ENCODE data around the gene FFAR1. TPM values are rescaled to one million over a fixed set of nuclear protein-coding genes. Genes with fewer than 3 reads are reported as not detected.

FFAR1 gene
- total and polyA plus RNA-seq, 11 donors, result not detected

DNA sequence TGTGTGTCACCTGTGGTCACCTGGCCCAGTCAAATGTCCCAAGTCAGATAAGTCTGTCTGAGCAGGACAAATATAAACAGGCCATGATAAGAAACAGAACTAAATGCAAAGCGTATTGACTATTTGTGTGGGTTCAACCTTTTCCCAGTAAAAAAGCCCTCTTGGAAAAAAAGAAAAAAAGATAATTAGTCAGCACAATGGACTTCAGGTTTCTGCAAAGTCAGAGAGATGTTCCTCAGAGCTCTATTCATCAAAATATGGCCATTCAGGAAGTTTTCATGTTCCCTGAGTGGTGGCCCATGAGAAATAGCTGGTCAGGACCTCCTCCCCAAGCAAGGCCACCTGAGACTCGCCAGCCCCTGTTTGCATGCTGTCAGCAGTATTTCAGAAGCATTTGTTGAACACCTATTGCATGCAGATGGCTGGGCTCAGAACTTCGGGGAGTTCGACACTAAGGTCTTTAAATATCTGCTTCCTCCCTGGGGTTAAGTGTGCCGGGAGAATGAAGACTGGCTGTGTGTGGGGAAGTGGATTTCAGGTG lies 13.2 kb downstream of the FFAR1 start:
- Histone ChIP-seq H3K9me3 (no peaks in the 10 kb centered on the region), H3K4me1 (peaks cover 0 to 11% (median 3%) of the 10 kb centered on the region in 12 donors), H3K27ac (no peak overlapping the region), H3K36me3 (no peaks in the 10 kb centered on the region), H3K27me3 (peaks cover 0 to 5% (median 0%) of the 10 kb centered on the region in 9 donors), H3K4me3 (no peak overlapping the region)
- intact Hi-C loops (cut with DNase I), result no loop called here
- TF ChIP-seq CTCF (IDR thresholded peaks at IDR 0.05), result no peak
- no peak for TF ChIP-seq POLR2A (IDR thresholded peaks at IDR 0.05)
- ATAC-seq (no peak), DNase-seq (no peak)
- WGBS, 4 donors, result 37 to 60% (median 50%) methylated on average over 5 of the region's 5 CpGs

- Histone ChIP-seq H3K4me3 (no peak overlapping the region), H3K27ac (no peak overlapping the region), H3K4me1 (peaks cover 0 to 10% (median 3%) of the 10 kb centered on the region in 12 donors), H3K27me3 (peaks cover 0 to 4% (median 0%) of the 10 kb centered on the region in 9 donors), H3K9me3 (no peaks in the 10 kb centered on the region), H3K36me3 (no peaks in the 10 kb centered on the region)
- intact Hi-C loops (cut with DNase I), result no loop called here
- DNase-seq (no peak), ATAC-seq (no peak)
- no peak for TF ChIP-seq POLR2A (IDR thresholded peaks at IDR 0.05)
- TF ChIP-seq CTCF (IDR thresholded peaks at IDR 0.05), result no peak
- WGBS, 4 donors, result 67 to 87% (median 78%) methylated on average over 12 to 14 of the region's 14 CpGs
These were observed 14.7 kb downstream of the FFAR1 start for GRCh38 chr19:35362261-35363000.

DNA sequence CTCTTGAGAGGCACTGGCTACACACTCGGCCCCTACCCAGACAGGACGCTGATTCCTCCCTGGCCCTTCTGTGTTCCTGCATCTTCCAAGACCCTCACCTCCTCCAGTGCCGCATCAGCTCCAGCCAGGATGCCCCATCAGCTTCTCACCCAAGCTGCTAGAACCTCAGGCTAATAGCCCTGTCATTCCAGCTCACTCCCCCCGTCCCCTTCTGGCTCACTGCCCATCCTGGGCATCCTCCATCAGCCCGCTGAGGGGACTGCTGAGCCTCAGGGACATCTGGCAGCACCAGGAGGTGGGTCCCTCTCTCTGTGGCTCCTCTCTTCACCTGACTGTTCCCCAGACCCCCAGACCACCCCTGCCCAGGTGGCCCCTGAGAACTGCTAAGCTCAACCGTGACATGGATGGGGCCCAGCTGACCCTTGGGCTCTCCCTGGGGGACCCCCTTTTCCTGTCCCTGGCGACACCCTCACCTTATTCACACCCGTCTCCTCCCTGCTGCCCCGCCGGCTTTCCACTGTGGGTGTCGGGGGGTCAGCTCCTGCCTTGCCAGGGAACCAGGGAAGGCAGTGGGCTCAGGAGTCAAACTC lies 15.4 kb downstream of the FFAR1 start:
- Histone ChIP-seq H3K27me3 (peaks cover 0 to 4% (median 0%) of the 10 kb centered on the region in 9 donors), H3K27ac (no peak overlapping the region), H3K4me1 (peaks cover 0 to 3% (median 1%) of the 10 kb centered on the region in 12 donors), H3K4me3 (no peak overlapping the region), H3K9me3 (no peaks in the 10 kb centered on the region), H3K36me3 (no peaks in the 10 kb centered on the region)
- intact Hi-C loops (cut with DNase I), result no loop called here
- ATAC-seq (no peak), DNase-seq (no peak)
- TF ChIP-seq POLR2A (IDR thresholded peaks at IDR 0.05) (no peak), CTCF (IDR thresholded peaks at IDR 0.05) (no peak)
- WGBS, 4 donors, result 77 to 86% (median 83%) methylated on average over 9 to 11 of the region's 11 CpGs

GRCh38 chr19:35363711-35364425 lies 16.2 kb downstream of the FFAR1 start:
- Histone ChIP-seq H3K36me3 (no peaks in the 10 kb centered on the region), H3K27ac (no peak overlapping the region), H3K4me3 (no peak overlapping the region), H3K9me3 (no peaks in the 10 kb centered on the region), H3K4me1 (no peaks in the 10 kb centered on the region), H3K27me3 (peaks cover 0 to 4% (median 0%) of the 10 kb centered on the region in 9 donors)
- ATAC-seq, result no peak
- WGBS, 4 donors, result 87 to 91% (median 90%) methylated on average over 18 to 19 of the region's 19 CpGs
- DNase-seq, result no peak
- intact Hi-C loops (cut with DNase I), result no loop called here
- TF ChIP-seq POLR2A (IDR thresholded peaks at IDR 0.05), result no peak
- TF ChIP-seq CTCF (IDR thresholded peaks at IDR 0.05), result no peak
